ENCODE results near the gene MYH15.

Gene MYH15

GRCh38 chr3:108334701-108335100, 175.7 kb downstream of the MYH15 start:
- DNase-seq (ENCODE audit: low spot score), result no peak

GRCh38 chr3:108333961-108334360, 176.4 kb downstream of the MYH15 start:
- DNase-seq (ENCODE audit: low spot score), result no peak

GRCh38 chr3:108331792-108332191, 178.6 kb downstream of the MYH15 start:
- no peak for DNase-seq (ENCODE audit: low spot score)
